Osteoblast (primary cell): ENCODE measurements around the gene ISM1. TPM values are rescaled to one million over a fixed set of nuclear protein-coding genes. Genes with fewer than 3 reads are reported as not detected.

Source experiments
- DNase-seq: peaks from one replicate; pipeline ENCODE4 v3.0.0; 2011; ENCODE audit warnings: low spot score, mixed read lengths; ENCODE audit not compliant: insufficient read length; ENCODE audit errors: missing footprints
- H2AFZ ChIP-seq: 2 replicates; pipeline ENCODE4 v1.6.0; 2011; ENCODE audit warnings: mild to moderate bottlenecking, low read length
- H3K27ac ChIP-seq: 2 replicates; pipeline ENCODE4 v1.5.1; 2011; ENCODE audit warnings: mild to moderate bottlenecking, low read depth, low read length, moderate library complexity
- H3K27me3 ChIP-seq: 2 replicates; pipeline ENCODE4 v1.6.0; 2012; ENCODE audit warnings: mild to moderate bottlenecking, control low read depth, inconsistent platforms, low read length, moderate library complexity; ENCODE audit not compliant: insufficient read depth
- H3K36me3 ChIP-seq: 2 replicates; pipeline ENCODE4 v1.5.1; 2011; ENCODE audit warnings: mild to moderate bottlenecking, low read length, control low read depth, moderate library complexity; ENCODE audit not compliant: insufficient read depth
- H3K4me1 ChIP-seq: 2 replicates; pipeline ENCODE4 v1.5.1; 2011; ENCODE audit warnings: mild to moderate bottlenecking, low read length, control low read depth, moderate library complexity; ENCODE audit not compliant: insufficient read depth
- H3K4me2 ChIP-seq: 2 replicates; pipeline ENCODE4 v1.6.0; 2011; ENCODE audit warnings: mild to moderate bottlenecking, low read length; ENCODE audit not compliant: insufficient read depth
- H3K4me3 ChIP-seq: fragments of 200-600 bp; sonication (generic); 3 replicates; pipeline ENCODE4 v1.5.1; 2012; ENCODE audit warnings: mild to moderate bottlenecking, low read length, inconsistent platforms; ENCODE audit not compliant: insufficient read depth
- H3K79me2 ChIP-seq: 2 replicates; pipeline ENCODE4 v1.6.0; 2012; ENCODE audit warnings: mild to moderate bottlenecking, low read length, control low read depth, inconsistent platforms; ENCODE audit not compliant: insufficient read depth
- H3K9me3 ChIP-seq: 2 replicates; pipeline ENCODE4 v1.5.1; 2011; ENCODE audit warnings: low read depth, low read length, control low read depth
- H4K20me1 ChIP-seq: 2 replicates; pipeline ENCODE4 v1.6.0; 2012; ENCODE audit warnings: mild to moderate bottlenecking, low read length, control low read depth; ENCODE audit not compliant: insufficient read depth
- total RNA-seq: library from RNA; depleted of rRNA; stranded (reverse); fragments of >200 nt; gene quantifications from 2 replicates; pipeline ENCODE4 v1.2.3, GENCODE V29; 2012
- TF ChIP-seq, protein P1 (sequence below): IDR thresholded peaks from 2 replicates; pipeline ENCODE4 v1.5.1; 2011; ENCODE audit warnings: mild to moderate bottlenecking, low read depth, low read length, moderate library complexity; ENCODE audit errors: extremely low read depth

The ISM1 gene
- total RNA-seq, 1 donor: 4.0 TPM

DNA sequence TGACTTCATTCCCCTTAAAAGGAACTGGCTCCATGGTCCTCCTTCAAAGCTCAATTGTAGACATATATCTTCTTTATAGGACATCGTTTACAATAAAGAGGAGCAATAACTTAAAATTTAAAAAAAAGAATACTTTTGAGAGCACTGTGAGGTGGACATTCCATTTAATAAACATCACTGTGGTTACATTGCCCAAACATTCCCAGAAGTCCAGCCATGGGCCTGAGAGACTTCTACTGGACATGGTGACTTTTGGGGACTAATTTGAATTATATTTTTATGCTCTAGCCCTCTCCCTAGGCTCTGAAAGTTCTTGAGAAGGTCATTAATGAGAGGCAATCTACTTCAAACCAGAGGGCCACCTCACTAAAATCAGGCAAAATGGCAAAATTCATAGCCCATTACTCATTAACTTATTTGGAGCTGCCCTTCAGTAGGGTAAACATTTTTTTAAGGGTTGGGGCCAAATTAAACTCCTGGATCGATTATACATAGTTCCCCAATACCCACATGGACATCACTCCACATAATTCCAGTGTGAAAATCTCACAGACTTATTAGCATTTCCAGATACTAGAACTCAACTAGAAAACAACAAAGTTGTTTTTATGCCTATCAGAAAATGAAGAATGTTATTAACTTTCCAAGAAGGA is 17.1 kb downstream of the ISM1 start:
- H3K4me3 ChIP-seq: no peak overlapping the region
- DNase-seq: no peak
- peak overlapping the region; percentile 24 for H3K27ac ChIP-seq
- H3K9me3 ChIP-seq: no peaks in the 10 kb centered on the region
- H3K4me1 ChIP-seq: peaks cover 4% of the 10 kb centered on the region
- H3K27me3 ChIP-seq: no peaks in the 10 kb centered on the region
- no peaks in the 10 kb centered on the region for H3K36me3 ChIP-seq
- no peak overlapping the region for H3K4me2 ChIP-seq
- H4K20me1 ChIP-seq: no peaks in the 10 kb centered on the region
- TF ChIP-seq, protein P1, sequence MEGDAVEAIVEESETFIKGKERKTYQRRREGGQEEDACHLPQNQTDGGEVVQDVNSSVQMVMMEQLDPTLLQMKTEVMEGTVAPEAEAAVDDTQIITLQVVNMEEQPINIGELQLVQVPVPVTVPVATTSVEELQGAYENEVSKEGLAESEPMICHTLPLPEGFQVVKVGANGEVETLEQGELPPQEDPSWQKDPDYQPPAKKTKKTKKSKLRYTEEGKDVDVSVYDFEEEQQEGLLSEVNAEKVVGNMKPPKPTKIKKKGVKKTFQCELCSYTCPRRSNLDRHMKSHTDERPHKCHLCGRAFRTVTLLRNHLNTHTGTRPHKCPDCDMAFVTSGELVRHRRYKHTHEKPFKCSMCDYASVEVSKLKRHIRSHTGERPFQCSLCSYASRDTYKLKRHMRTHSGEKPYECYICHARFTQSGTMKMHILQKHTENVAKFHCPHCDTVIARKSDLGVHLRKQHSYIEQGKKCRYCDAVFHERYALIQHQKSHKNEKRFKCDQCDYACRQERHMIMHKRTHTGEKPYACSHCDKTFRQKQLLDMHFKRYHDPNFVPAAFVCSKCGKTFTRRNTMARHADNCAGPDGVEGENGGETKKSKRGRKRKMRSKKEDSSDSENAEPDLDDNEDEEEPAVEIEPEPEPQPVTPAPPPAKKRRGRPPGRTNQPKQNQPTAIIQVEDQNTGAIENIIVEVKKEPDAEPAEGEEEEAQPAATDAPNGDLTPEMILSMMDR: no peak
- peak overlapping the region; percentile 58 for H2AFZ ChIP-seq
- no peaks in the 10 kb centered on the region for H3K79me2 ChIP-seq

DNA sequence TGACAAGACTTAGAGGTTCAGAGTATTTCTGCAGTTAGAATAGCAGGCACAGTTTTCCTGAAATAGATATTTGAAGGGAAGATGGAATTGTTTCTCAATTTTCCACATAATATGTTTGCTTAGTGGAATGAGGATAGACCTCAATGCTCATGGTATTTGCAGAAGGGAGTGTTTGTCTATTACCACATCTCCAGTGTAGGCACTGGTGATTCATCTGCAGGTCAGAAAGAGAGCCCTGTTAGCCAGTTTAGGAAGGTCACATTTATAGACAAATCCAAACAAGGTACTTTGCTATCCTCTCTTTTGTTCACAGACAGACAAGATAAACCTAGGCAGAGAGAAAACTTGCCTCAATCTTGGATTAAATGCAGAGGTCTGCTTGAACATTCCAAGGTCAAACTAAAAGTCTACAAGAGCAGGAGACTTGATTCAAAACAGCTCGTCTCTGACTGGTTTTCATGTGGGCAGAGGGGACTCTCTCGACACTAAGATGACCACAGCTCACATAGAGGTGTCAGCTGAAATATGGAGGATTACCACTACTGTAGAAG is 22.8 kb downstream of the ISM1 start:
- no peaks in the 10 kb centered on the region for H4K20me1 ChIP-seq
- no peaks in the 10 kb centered on the region for H3K9me3 ChIP-seq
- peaks cover 13% of the 10 kb centered on the region for H3K4me1 ChIP-seq
- no peaks in the 10 kb centered on the region for H3K27me3 ChIP-seq
- no peak overlapping the region for H3K27ac ChIP-seq
- no peak overlapping the region for H3K4me3 ChIP-seq
- peak overlapping the region; percentile 8 for H3K4me2 ChIP-seq
- H3K36me3 ChIP-seq: no peaks in the 10 kb centered on the region
- no peak for DNase-seq
- peak overlapping the region; percentile 7 for H2AFZ ChIP-seq
- H3K79me2 ChIP-seq: no peaks in the 10 kb centered on the region
- TF ChIP-seq, protein P1: no peak

DNA sequence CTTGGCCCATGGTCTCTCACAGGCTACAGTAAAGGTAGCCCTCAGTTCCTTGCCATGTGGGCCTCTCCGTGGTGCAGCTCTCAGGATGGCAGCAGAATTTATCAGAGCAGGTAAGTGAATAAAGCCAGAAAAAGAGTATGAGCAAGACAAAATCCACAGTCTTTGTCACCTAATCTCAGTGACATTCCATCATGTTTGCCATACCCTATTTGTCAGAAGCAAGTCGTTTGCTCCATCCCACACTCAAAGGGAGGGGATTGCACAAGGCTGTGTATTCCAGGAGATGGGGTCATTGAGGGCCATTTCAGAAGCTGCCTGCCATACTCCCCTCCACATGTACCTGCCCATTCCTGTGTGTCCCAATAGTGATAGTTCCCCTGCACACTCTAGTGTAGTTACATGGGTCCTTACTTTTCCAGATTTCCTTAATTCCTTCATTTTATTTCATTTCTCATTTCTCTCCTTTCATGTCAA is 24.2 kb downstream of the ISM1 start:
- Histone ChIP-seq H4K20me1 (no peaks in the 10 kb centered on the region), H3K4me3 (no peak overlapping the region), H3K27me3 (no peaks in the 10 kb centered on the region), H3K9me3 (no peaks in the 10 kb centered on the region), H3K4me1 (peaks cover 13% of the 10 kb centered on the region), H2AFZ (no peak overlapping the region), H3K79me2 (no peaks in the 10 kb centered on the region), H3K36me3 (no peaks in the 10 kb centered on the region), H3K4me2 (no peak overlapping the region), H3K27ac (no peak overlapping the region)
- no peak for DNase-seq
- TF ChIP-seq, protein P1: no peak

GRCh38 chr20:13249118-13249797 is 28.2 kb downstream of the ISM1 start:
- H4K20me1 ChIP-seq: no peaks in the 10 kb centered on the region
- peak overlapping the region; percentile 66 for H2AFZ ChIP-seq
- H3K4me3 ChIP-seq: no peak overlapping the region
- H3K36me3 ChIP-seq: no peaks in the 10 kb centered on the region
- H3K4me2 ChIP-seq: peak overlapping the region; percentile 6
- DNase-seq: no peak
- no peaks in the 10 kb centered on the region for H3K27me3 ChIP-seq
- TF ChIP-seq, protein P1: no peak
- no peaks in the 10 kb centered on the region for H3K9me3 ChIP-seq
- H3K27ac ChIP-seq: no peak overlapping the region
- no peaks in the 10 kb centered on the region for H3K79me2 ChIP-seq
- peaks cover 8% of the 10 kb centered on the region for H3K4me1 ChIP-seq
